ENCODE data around the gene CFAP74. TPM values are rescaled to one million over a fixed set of nuclear protein-coding genes. Genes with fewer than 3 reads are reported as not detected.
"Not testable (repeated sequence)": the region's sequence is repeated elsewhere in the genome, so short reads cannot be mapped to it uniquely, and the experiment has no call there.

CFAP74 gene
- total RNA-seq, 2 donors from 2014 or later: not detected

DNA sequence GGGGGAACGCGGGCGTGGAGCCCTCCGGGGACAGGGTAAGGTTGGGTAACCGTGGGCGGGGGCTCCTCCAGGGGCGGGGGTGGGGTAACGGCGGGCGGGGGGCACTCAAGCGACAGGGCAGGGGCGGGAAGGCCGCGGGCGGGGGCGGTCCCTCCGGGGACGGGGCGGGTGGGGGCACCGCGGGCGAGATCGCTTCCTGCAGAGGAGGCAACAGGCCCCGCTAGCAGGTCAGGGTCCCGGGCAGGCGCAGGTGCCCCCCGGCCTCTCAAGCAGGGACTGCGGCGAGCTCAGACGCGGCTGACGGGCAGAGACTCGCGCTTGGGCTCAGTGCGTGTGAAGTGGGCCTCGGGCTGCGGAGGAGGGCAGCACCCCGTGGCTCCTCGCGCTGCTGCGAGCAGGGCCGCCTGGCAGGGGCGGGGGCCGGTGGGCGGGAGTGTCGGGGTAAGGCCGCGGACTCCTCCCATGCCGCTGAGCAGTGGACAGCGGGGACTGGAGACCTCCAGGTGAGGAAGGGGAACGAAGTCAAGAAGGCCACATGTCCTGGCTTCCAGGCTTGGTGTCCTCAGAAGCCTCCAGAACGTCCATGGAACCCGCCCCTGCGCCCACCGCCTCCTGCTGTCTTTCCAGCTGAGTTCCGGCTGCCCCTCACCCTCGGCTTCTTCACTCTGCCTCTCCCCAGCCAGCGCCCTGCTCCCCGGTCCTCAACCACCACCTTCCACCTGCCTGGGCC, 112.1 kb downstream of the CFAP74 start:
- H3K4me3 ChIP-seq: peak overlapping the region; percentile 91
- H3K9me3 ChIP-seq: no peaks in the 10 kb centered on the region
- peak overlapping the region; percentile 95 to 96 for H3K27ac ChIP-seq
- H3K27me3 ChIP-seq: no peaks in the 10 kb centered on the region
- DNase-seq (ENCODE audit: low spot score): no peak
- H3K36me3 ChIP-seq: no peaks in the 10 kb centered on the region
- TF ChIP-seq, protein P1, sequence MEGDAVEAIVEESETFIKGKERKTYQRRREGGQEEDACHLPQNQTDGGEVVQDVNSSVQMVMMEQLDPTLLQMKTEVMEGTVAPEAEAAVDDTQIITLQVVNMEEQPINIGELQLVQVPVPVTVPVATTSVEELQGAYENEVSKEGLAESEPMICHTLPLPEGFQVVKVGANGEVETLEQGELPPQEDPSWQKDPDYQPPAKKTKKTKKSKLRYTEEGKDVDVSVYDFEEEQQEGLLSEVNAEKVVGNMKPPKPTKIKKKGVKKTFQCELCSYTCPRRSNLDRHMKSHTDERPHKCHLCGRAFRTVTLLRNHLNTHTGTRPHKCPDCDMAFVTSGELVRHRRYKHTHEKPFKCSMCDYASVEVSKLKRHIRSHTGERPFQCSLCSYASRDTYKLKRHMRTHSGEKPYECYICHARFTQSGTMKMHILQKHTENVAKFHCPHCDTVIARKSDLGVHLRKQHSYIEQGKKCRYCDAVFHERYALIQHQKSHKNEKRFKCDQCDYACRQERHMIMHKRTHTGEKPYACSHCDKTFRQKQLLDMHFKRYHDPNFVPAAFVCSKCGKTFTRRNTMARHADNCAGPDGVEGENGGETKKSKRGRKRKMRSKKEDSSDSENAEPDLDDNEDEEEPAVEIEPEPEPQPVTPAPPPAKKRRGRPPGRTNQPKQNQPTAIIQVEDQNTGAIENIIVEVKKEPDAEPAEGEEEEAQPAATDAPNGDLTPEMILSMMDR (IDR thresholded peaks at IDR 0.05): peak in 1 of 2 donors; percentile 28
- peaks cover 0 to 70% of the 10 kb centered on the region in 2 donors for H3K4me1 ChIP-seq

DNA sequence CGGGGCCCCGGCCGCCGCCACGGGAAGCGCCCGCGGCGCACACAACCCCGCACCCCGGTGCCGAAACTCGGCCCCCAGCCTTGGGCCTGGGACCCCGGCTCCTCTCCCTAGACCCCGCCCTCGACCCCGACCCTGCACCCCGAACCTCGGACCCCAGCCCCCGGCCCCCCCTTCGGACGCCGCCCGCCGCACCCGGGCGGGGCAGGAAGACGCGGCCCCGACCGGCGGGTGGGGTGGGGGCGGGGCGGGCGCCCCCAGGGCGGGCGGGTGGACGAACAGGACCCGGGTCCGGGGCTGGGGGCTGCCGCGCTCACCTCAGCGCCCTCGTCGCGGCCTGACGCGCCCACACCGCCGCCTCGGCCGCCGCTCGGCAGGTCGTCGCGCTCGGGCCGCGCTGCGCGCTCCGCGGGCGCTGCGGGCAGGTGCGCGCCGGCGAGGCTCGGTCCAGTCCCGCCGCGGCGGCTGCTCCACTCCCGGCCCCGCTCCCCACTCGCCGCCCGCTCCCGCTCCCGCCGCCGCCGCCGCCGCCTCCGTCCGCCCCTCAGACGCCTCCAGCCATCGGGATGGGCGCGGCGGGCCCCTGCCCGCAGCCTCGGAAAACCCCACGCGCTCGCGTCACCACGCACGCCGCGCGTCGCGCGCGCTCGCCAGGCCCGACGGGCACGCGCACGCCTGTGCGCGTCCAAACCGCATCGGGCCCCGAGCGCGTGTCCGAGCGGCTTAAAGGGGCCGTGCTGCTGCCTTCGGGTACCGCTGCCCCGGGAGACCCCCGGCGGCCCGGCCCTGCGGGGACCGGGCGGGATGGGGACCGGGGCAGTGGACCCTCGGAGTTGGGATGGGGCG, 112.9 kb downstream of the CFAP74 start, which contains the start of gene GNB1:
GNB1 (minus strand) TSS at position 582 of the 843 bp plus-strand sequence. CDS start 65,634 bp downstream, outside the sequence.
- TF ChIP-seq, protein P1 (IDR thresholded peaks at IDR 0.05): no peak
- H3K27ac ChIP-seq: peak within 1 kb of the TSS; percentile 95 to 96

GRCh38 chr1:1889847-1890505, 113.6 kb downstream of the CFAP74 start:
- Histone ChIP-seq H3K4me1 (peaks cover 0 to 74% of the 10 kb centered on the region in 2 donors), H3K27me3 (no peaks in the 10 kb centered on the region), H3K4me3 (peak overlapping the region; percentile 91), H3K36me3 (no peaks in the 10 kb centered on the region), H3K27ac (peak overlapping the region; percentile 95 to 96), H3K9me3 (no peaks in the 10 kb centered on the region)
- TF ChIP-seq, protein P1 (IDR thresholded peaks at IDR 0.05): peak in 1 of 2 donors; percentile 18
- DNase-seq (ENCODE audit: low spot score): no peak

More for the DNA sequence above, 112.9 kb downstream of the CFAP74 start, which contains the start of gene GNB1:
- DNase-seq (ENCODE audit: low spot score): peak; percentile 85
- H3K4me1 ChIP-seq: peaks cover 0 to 77% of the 10 kb centered on the region in 2 donors
- no peaks in the 10 kb centered on the region for H3K36me3 ChIP-seq
- no peaks in the 10 kb centered on the region for H3K27me3 ChIP-seq
- peak within 1 kb of the TSS; percentile 91 for H3K4me3 ChIP-seq
- no peaks in the 10 kb centered on the region for H3K9me3 ChIP-seq

DNA sequence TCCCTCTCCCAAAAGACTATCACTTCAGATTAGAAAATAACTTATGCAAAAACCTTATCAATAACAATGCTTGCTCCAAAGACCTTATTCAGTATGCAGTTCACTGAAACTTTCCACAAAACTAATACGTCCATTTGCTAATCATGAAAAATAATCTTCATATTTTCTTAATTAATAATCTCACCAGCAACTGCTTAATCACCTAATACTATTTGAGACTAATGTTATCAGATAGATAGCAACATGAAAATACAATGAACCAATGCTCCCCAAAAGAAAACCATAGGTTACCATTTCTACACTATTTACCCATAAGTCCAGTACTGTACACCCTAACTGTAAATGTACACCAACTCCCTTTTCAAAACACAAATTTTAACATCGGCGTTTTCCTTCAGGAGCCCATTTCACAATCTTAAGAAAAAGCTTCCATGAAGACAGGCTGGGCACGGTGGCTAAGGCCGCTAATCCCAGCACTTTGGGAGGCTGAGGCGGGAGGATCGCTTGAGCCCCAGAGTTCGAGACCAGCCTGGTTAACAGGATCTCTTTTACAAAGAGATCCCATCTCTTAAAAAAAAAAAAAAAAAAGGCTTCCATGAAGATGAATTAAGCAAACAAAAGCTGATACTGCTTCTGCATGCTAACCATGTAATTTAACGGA, 114.4 kb downstream of the CFAP74 start:
- Histone ChIP-seq H3K9me3 (no peaks in the 10 kb centered on the region), H3K27me3 (no peaks in the 10 kb centered on the region), H3K4me3 (peak overlapping the region; percentile 91), H3K4me1 (peaks cover 0 to 74% of the 10 kb centered on the region in 2 donors), H3K27ac (peak overlapping the region; percentile 95 to 96), H3K36me3 (no peaks in the 10 kb centered on the region)
- no peak for DNase-seq (ENCODE audit: low spot score)
- TF ChIP-seq, protein P1 (IDR thresholded peaks at IDR 0.05): no peak

DNA sequence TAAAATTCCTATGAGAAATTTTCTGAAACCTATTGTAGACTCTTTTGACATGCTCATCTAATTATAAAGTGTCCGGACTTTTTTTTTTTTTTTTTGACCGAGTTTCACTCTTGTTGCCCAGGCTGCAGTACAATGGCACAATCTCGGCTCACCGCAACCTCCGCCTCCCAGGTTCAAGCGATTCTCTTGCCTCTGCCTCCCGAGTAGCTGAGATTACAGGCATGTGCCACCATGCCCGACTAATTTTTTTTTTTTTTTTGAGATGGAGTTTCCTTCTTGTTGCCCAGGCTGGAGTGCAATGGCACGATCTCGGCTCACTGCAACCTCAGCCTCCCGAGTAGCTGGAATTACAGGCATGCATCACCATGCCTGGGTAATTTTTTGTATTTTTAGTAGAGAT, 119.7 kb downstream of the CFAP74 start:
- not testable (repeated sequence) for H3K27me3 ChIP-seq; H3K36me3 ChIP-seq; H3K9me3 ChIP-seq; DNase-seq (ENCODE audit: low spot score); H3K4me3 ChIP-seq
- Histone ChIP-seq H3K4me1 (peaks cover 0 to 85% of the 10 kb centered on the region in 2 donors), H3K27ac (peak overlapping the region in 1 of 2 donors; percentile 55)

Data from right atrium auricular region (tissue), 2 donors.